CD14-positive monocyte (primary cell): ENCODE results near the gene NKAIN2. TPM values are rescaled to one million over a fixed set of nuclear protein-coding genes. Genes with fewer than 3 reads are reported as not detected.

Source experiments
- DNase-seq, 3 donors: peaks; one replicate each; pipeline ENCODE4 v3.0.0-alpha.2; 2011 to 2022
- H2AFZ ChIP-seq: 2 replicates; pipeline ENCODE4 v1.6.0; 2012; ENCODE audit warnings: mild to moderate bottlenecking, low read depth, low read length, inconsistent platforms; ENCODE audit not compliant: insufficient read depth, poor library complexity, severe bottlenecking
- H3K27ac ChIP-seq, 2 donors: 1 replicate in 1 of 2; 2 replicates in 1 of 2; pipeline ENCODE4 v1.5.1; 2012 to 2013; ENCODE audit warnings: low read length in 2 of 2, control low read depth in 1 of 2, inconsistent platforms in 1 of 2, low read depth in 1 of 2, mild to moderate bottlenecking in 1 of 2
- H3K27me3 ChIP-seq, 2 donors: one replicate each; pipeline versions ENCODE4 v1.6.0 to v1.6.1; 2011 to 2013; ENCODE audit warnings: low read length in 2 of 2; ENCODE audit not compliant: control insufficient read depth in 2 of 2, insufficient read depth in 2 of 2
- H3K36me3 ChIP-seq, 2 donors: replicated peaks in 1 of 2; 1 replicate in 1 of 2; 2 replicates in 1 of 2; pipeline versions ENCODE4 v1.5.1 to v1.6.1; 2012 to 2013; ENCODE audit warnings: low read length in 2 of 2, control low read depth in 1 of 2, inconsistent platforms in 1 of 2, mild to moderate bottlenecking in 1 of 2; ENCODE audit not compliant: insufficient read depth in 2 of 2, control insufficient read depth in 1 of 2
- H3K4me1 ChIP-seq, 2 donors: 1 replicate in 1 of 2; 2 replicates in 1 of 2; pipeline versions ENCODE4 v1.5.1 to v1.6.1; 2012 to 2013; ENCODE audit warnings: low read length in 2 of 2, control low read depth in 1 of 2, inconsistent platforms in 1 of 2, mild to moderate bottlenecking in 1 of 2, moderate library complexity in 1 of 2; ENCODE audit not compliant: insufficient read depth in 2 of 2, control insufficient read depth in 1 of 2
- H3K4me2 ChIP-seq: replicated peaks from 2 replicates; pipeline ENCODE3; 2012; ENCODE audit warnings: low read length, moderate library complexity, mild to moderate bottlenecking; ENCODE audit not compliant: poor library complexity, severe bottlenecking; ENCODE audit errors: extremely low read depth
- H3K4me3 ChIP-seq, 3 experiments: fragments of 200-600 bp in 1 of 3; sonication (generic) in 1 of 3; replicated peaks in 1 of 3; 1 replicate in 2 of 3; 2 replicates in 1 of 3; pipeline ENCODE4 v1.5.1; 2011 to 2013; ENCODE audit warnings: low read length in 3 of 3, mild to moderate bottlenecking in 3 of 3, control low read depth in 2 of 3, low read depth in 2 of 3, inconsistent platforms in 1 of 3, moderate library complexity in 1 of 3
- H3K79me2 ChIP-seq: 2 replicates; pipeline ENCODE4 v1.6.0; 2012; ENCODE audit warnings: mild to moderate bottlenecking, control low read depth, inconsistent platforms, low read length, moderate library complexity; ENCODE audit not compliant: insufficient read depth
- H3K9ac ChIP-seq: 2 replicates; pipeline ENCODE4 v1.6.0; 2017; ENCODE audit warnings: low read length, mild to moderate bottlenecking; ENCODE audit not compliant: insufficient read depth, poor library complexity, severe bottlenecking
- H3K9me3 ChIP-seq, 2 donors: replicated peaks in 1 of 2; 1 replicate in 1 of 2; 2 replicates in 1 of 2; pipeline versions ENCODE4 v1.5.1 to v1.6.1; 2012 to 2013; ENCODE audit warnings: low read length in 2 of 2, control low read depth in 1 of 2; ENCODE audit not compliant: control insufficient read depth in 1 of 2, insufficient read depth in 1 of 2
- H4K20me1 ChIP-seq: 2 replicates; pipeline ENCODE4 v1.6.0; 2012; ENCODE audit warnings: mild to moderate bottlenecking, low read length, control low read depth, moderate library complexity; ENCODE audit not compliant: insufficient read depth
- H3K27ac Mint-ChIP-seq, 7 donors: one replicate each; pipeline ENCODE4 v1.8.0; 2020; ENCODE audit warnings: mild to moderate bottlenecking in 7 of 7, mixed read lengths in 7 of 7, moderate library complexity in 6 of 7, inconsistent platforms in 2 of 7
- H3K27me3 Mint-ChIP-seq, 3 donors: one replicate each; pipeline ENCODE4 v1.8.0; 2021 to 2022; ENCODE audit warnings: low read depth in 3 of 3, mild to moderate bottlenecking in 3 of 3, mixed read lengths in 3 of 3, moderate library complexity in 3 of 3, inconsistent platforms in 1 of 3
- H3K36me3 Mint-ChIP-seq, 2 donors: one replicate each; pipeline ENCODE4 v1.8.0; 2020; ENCODE audit warnings: mixed read lengths in 2 of 2, inconsistent platforms in 1 of 2, mild to moderate bottlenecking in 1 of 2
- H3K4me1 Mint-ChIP-seq: one replicate; pipeline ENCODE4 v1.8.0; 2020; ENCODE audit warnings: mild to moderate bottlenecking, mixed read lengths
- H3K4me3 Mint-ChIP-seq, 2 donors: one replicate each; pipeline ENCODE4 v1.8.0; 2020; ENCODE audit warnings: mild to moderate bottlenecking in 2 of 2, mixed read lengths in 2 of 2, moderate library complexity in 1 of 2
- H3K9me3 Mint-ChIP-seq, 7 donors: one replicate each; pipeline ENCODE4 v1.8.0; 2020 to 2022; ENCODE audit warnings: mixed read lengths in 7 of 7, mild to moderate bottlenecking in 6 of 7, moderate library complexity in 6 of 7, inconsistent platforms in 2 of 7
- CTCF ChIP-seq: fragments of 200-600 bp; IDR thresholded peaks from one replicate; pipeline ENCODE4 v1.8.0; 2022; ENCODE audit warnings: antibody characterized with exemption, mild to moderate bottlenecking
- WGBS: methylation state at CpG from one replicate; pipeline ENCODE4 v1.1.5; 2013; ENCODE audit warnings: missing lambda C conversion rate; ENCODE audit not compliant: insufficient coverage; 5-methylcytosine and 5-hydroxymethylcytosine counted together
- intact Hi-C, 2 donors: fragments of 100-400 bp; cut with micrococcal nuclease; formaldehyde crosslinking; loops; one replicate each; pipeline versions ENCODE4 v1.15.0 to v1.15.1; 2023
- polyA plus RNA-seq, 3 donors: library from polyadenylated mRNA; depleted of rRNA in 1 of 3; unstranded in 2 of 3; stranded (reverse) in 1 of 3; fragments of 300-500 nt in 2 of 3; fragments of >200 nt in 1 of 3; fragmentation: Illumina TruSeq in 2 of 3; gene quantifications; 1 replicate in 2 of 3; 2 replicates in 1 of 3; pipeline ENCODE4 v1.2.3, GENCODE V29; 2012 to 2021

The NKAIN2 gene
- polyA plus RNA-seq, 3 donors = not detected

- Histone ChIP-seq H3K9me3 (peaks cover 8 to 16% of the 10 kb centered on the region in 2 donors), H3K4me3 (no peak overlapping the region), H3K9ac (no peak overlapping the region), H3K79me2 (no peaks in the 10 kb centered on the region), H3K4me2 (no peak overlapping the region), H3K4me1 (no peaks in the 10 kb centered on the region), H3K36me3 (no peaks in the 10 kb centered on the region), H3K27me3 (no peaks in the 10 kb centered on the region), H4K20me1 (no peaks in the 10 kb centered on the region), H3K27ac (no peak overlapping the region), H2AFZ (no peak overlapping the region)
- Mint-ChIP-seq H3K36me3 (no peaks in the 10 kb centered on the region), H3K4me1 (no peaks in the 10 kb centered on the region), H3K27ac (no peak overlapping the region), H3K4me3 (no peak overlapping the region), H3K27me3 (peaks cover 0 to 1% (median 0%) of the 10 kb centered on the region in 3 donors), H3K9me3 (peaks cover 0 to 15% (median 6%) of the 10 kb centered on the region in 7 donors)
- intact Hi-C loops = no loop called here
- TF ChIP-seq CTCF = no peak
- WGBS = no CpG with 5 or more reads among the region's 2 CpGs
- DNase-seq = no peak
These were observed 386.6 kb downstream of the NKAIN2 start for GRCh38 chr6:124190256-124190655.

- Mint-ChIP-seq H3K27ac (no peak overlapping the region), H3K4me1 (no peaks in the 10 kb centered on the region), H3K27me3 (no peaks in the 10 kb centered on the region), H3K9me3 (peaks cover 0 to 12% (median 4%) of the 10 kb centered on the region in 7 donors), H3K36me3 (no peaks in the 10 kb centered on the region), H3K4me3 (no peak overlapping the region)
- 97% methylated on average over 8 of the region's 8 CpGs for WGBS
- no peak overlapping the region for H3K27ac ChIP-seq
- H3K27me3 ChIP-seq = no peaks in the 10 kb centered on the region
- no peak for DNase-seq
- H3K4me2 ChIP-seq = no peak overlapping the region
- H4K20me1 ChIP-seq = no peaks in the 10 kb centered on the region
- no peak overlapping the region for H3K4me3 ChIP-seq
- H3K36me3 ChIP-seq = no peaks in the 10 kb centered on the region
- intact Hi-C loops = no loop called here
- H3K4me1 ChIP-seq = no peaks in the 10 kb centered on the region
- TF ChIP-seq CTCF = no peak
- peaks cover 8 to 16% of the 10 kb centered on the region in 2 donors for H3K9me3 ChIP-seq
- H3K9ac ChIP-seq = no peak overlapping the region
- H2AFZ ChIP-seq = no peak overlapping the region
- H3K79me2 ChIP-seq = no peaks in the 10 kb centered on the region
These were observed 389.5 kb downstream of the NKAIN2 start for GRCh38 chr6:124193132-124193531.
